HG02678 (cell line): ENCODE measurements around the gene C10orf67.
"Not testable (repeated sequence)": the region's sequence is repeated elsewhere in the genome, so short reads cannot be mapped to it uniquely, and the experiment has no call there.

ENCODE experiments used
- ATAC-seq: cut with Tn5 transposase; IDR thresholded peaks from one replicate; pipeline ENCODE4 v1.9.1; 2021; ENCODE audit warnings: mild to moderate bottlenecking, moderate library complexity; ENCODE audit not compliant: unreplicated experiment

C10orf67 gene

DNA sequence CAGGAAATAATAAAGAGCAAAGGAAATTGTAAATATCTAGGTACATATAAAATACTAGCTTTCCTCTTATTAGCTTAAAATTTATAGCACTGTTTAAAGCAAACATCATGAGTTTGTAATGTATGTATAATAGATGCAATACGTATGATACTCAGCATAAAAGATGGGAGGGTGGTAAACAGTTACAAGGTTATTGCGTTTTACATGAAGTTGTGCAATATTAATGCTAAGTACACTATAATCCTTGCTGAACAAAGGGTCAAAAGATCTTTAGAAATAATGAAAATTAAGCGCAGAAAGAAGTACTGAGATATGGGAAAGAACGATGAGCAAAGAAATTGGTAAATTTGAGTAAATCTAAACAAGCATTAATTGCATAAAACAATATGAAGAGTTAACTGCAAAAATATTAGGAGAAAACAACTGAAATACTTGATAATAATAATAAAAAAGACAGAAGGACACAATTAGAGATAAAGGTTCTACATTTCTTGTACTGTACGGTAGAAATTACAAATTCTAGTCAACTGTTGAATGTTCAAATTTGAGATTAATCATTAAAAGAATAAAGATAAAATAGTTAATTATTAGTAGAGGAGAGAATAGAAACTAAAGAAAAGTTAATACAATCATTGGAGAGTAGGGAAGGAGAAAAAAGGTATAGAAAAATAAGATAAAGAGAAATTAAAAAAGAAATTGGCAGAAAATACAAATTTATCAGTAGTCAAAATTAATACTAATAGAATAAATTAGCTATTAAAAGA, 17.9 kb downstream of the C10orf67 start:
- ATAC-seq: no peak

- ATAC-seq: peak; percentile 93
Measured at GRCh38 chr10:23325132-23325531, 19.5 kb downstream of the C10orf67 start.

GRCh38 chr10:23324351-23324750, 20.2 kb downstream of the C10orf67 start:
- ATAC-seq: no peak

GRCh38 chr10:23322082-23322481, 22.5 kb downstream of the C10orf67 start:
- no peak for ATAC-seq

DNA sequence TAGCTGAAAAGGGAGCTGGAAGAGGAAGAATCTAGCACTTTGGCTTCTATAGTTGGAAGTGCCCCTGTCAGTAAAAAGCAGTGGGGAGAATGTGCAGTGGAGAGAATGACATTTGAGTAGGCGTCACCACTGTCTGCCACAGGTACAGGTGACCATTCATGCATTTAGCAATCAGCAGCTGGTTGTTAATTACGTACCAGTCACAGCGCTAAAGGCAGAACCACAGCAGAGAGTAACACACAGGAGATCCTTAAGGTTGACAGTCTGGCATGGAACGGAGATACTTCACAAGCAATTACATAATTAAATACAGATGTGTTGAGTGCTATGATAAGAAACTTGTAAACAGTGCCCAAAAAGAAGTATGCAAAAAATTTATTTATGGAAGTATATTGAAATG, 24.8 kb downstream of the C10orf67 start:
- no peak for ATAC-seq

- ATAC-seq: no peak
Measured at GRCh38 chr10:23318359-23318758, 26.2 kb downstream of the C10orf67 start.

DNA sequence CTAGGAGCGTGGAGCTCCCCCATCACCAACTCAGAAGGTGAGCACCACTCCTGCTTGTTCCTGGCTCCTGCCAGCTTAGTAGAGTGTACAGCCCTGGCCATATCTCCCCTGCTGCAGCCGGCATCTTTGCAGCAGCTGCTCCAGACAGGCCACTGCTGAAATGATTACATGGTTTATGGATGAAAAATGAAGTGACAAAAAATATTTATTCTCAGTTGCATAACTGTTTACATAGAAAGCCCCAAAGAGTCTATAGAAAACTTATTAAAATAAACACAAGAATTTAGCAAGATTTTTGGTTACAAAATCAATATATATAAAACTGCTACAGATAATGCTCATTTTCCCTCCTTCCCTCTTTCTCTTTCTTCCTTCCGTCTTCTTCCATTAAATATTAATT, 27.2 kb downstream of the C10orf67 start:
- no peak for ATAC-seq

GRCh38 chr10:23316406-23316805, 28.2 kb downstream of the C10orf67 start:
- ATAC-seq: no peak

- no peak for ATAC-seq
Measured at GRCh38 chr10:23315966-23316365, 28.6 kb downstream of the C10orf67 start.

DNA sequence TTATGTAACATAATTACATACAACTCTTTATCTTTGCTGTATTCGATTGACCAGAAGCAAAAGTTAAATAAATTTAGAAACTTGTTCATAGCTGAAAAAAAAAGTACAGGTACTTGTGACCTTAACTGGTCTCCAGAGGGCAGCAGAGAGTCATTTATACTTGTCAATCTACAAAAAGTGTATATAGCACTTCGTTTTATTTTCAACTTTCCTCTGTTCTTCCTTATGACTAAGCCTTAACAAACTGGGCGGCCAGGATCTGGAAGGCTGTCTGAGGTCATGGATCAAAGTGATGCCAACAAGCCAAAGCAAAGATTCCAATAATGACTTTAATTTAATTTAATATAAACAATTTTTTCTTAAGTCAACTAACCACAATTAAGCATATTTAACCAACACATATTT, 29.8 kb downstream of the C10orf67 start:
- ATAC-seq: peak; percentile 58

DNA sequence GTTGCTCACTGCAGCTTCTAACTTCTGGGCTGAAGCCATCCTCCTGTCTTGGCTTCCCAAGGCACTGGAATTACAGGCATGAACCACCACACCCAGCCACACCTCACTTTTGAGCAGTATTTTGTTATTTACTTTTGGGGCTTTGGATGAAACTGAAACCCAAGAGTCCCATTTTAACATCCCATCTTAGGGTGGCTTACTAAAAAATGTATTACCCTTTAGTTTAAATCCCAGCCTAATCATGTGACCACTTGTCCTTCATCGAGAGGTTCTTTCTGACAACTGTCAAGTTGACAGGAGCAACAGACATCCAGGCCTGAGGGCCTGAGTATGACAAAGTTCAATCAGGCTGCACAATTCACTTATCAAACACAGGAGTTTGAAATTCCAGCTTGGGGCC, 33.6 kb downstream of the C10orf67 start:
- ATAC-seq: no peak

DNA sequence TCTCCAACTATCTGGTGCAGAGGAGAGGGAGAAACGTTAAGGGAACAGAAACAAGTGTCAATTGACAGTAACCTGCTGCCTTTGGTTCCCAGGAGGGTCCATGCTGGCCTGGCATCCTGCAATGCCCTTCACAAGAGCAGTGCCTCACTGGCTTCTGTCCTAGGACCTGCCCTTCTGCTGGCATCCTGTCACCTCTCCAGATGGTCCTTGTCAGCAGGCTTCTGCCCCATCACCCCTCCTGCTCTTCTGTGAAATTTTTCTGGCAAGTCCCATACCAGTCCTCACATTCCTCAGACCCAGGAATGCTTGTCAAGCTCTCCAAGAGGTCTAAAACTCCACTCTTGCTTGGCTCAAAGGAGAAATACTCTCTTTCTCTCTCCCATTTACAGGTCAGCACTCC, 34.2 kb downstream of the C10orf67 start:
- ATAC-seq: no peak

GRCh38 chr10:23299961-23300360, 44.6 kb downstream of the C10orf67 start:
- ATAC-seq: not testable (repeated sequence)

DNA sequence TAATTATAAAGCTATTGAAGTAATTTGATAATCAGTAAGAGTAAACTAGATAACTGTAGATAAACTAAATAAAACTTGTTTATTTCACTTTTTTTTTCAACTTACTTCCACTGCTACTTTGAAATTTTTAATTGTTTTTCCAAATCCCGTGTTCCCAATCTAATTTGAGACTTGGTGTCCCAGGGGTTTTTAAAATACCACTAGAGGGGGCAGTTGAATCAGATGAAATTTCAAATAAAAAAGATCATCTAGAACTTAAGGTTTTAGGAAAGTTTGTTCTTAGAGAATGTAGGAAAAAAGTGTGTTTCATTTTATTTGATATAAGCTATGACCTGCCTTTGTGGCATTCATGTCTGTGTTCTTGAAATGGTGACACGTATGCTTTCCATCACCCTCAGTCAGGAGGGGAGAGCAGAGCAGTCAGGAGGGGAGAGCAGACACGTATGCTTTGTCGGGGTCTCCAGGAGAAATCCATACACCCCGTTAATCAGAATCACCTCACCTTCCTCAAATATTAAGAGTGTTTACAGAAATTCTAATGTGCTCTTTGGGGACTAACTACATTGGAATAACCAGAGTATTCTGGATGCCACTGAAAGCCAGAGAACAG, 49.9 kb downstream of the C10orf67 start:
- no peak for ATAC-seq

- no peak for ATAC-seq
Measured at GRCh38 chr10:23293973-23294590, 50.5 kb downstream of the C10orf67 start.

GRCh38 chr10:23293145-23293724, 51.4 kb downstream of the C10orf67 start:
- ATAC-seq: peak; percentile 94

DNA sequence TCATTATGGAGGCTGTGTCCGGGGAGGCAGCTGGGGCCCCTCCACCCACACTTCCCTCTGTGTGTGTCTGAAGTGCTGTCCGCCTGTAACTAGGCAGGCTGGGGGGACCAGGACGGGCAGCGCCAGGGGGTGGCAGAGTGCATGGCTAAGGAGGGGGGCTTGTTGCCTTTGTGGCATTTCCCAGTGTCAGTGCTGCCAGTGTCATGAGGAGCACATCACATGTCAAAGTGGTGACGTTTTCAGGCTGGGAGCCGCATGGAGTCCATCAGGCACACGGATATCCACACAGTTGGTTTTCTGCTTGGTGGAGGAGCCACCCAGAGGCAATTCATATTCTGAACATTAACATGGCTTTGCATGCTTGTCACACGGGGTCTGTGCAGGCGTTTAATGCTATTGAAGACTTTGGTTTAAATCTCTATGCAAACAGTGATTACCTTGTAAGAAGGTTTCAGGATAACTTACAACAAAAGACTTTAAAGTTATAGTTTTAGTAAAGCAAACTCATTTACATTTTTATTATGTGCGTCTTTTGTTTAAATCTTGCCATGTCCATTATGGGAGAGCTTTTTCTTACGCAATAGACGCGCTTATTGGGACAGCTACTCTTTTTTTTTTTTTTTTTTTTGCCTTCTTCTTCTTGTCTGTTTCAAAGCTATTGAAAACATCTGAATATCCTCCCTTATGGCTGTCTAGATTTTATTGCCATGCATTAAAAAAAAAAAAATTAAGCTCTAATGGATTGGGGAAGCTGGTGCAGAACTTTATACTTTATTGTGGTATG, 52.9 kb downstream of the C10orf67 start:
- no peak for ATAC-seq

DNA sequence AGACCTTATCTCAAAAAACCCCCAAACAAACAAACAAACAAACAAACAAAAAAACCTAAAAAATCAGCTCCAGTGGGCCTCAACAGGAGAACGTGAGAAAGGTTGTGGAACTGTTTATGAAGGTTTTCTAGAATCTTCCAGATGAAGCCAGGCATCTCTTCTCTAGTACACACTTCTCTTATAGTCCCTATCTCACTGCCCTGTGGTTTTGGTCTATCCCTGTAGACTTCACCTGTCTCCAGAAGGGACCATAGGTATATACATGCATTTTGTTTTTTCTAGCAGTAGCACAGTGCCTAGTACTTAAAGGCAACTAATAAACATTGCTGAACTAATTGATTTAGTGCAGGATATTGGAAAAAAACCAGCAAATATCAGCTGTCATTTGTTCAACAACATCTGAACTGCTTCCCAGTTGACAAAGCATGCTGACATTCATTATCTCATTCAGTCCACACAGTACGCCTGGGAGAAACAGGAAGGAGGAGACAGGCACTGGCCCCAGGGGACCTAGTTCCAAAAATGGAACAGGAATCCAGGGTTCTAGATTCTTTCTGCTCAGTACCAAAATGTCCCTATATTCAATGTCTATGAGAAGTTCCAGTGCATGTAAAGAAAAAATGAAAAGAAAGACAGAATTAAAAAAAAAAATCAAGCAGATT, 59.8 kb downstream of the C10orf67 start:
- no peak for ATAC-seq

DNA sequence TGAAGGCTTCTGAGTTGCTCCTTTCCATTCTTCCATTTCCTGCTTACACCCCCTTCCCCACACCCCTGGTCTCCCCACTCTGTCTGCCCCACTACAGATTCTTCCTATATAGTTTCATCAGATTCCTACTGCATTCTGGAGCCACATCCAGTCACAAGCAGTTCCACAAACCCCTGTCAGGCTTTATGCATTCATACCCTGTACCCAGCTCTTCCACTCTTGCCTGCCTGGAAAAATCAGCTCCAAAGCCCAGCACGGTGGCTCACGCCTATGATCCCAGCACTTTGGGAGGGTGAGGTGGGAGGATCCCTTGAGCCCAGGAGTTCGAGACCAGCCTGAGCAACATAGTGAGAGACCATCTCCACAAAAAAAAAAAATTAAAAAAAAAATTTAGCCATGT, 60.4 kb downstream of the C10orf67 start:
- ATAC-seq: no peak

- ATAC-seq: no peak
Measured at GRCh38 chr10:23283680-23284079, 60.9 kb downstream of the C10orf67 start.

- ATAC-seq: no peak
Measured at GRCh38 chr10:23281044-23281433, 63.6 kb downstream of the C10orf67 start.
